ENCODE measurements around the gene SLFN13.
"Not testable (repeated sequence)": the region's sequence is repeated elsewhere in the genome, so short reads cannot be mapped to it uniquely, and the experiment has no call there.

Gene SLFN13

DNA sequence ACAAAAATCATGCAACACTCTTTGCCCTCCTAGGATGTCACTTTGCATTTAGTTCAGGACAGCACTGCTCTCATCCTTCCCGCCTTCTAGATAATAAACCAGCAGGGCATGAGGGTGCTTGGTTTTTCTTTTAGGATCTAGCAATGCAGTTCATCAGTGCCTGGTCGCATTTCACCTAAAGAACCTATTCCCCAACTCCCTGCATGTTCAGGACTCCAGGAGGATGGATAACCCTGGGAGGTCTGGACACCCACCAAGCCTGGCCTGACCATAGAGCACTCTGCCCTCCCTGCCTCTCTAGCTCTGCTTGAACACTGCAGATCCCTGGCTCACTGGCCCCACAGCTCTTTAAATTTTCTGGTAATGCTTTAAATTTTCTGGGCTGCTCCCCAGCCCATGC, 18.9 kb downstream of the SLFN13 start:
- DNase-seq = no peak

DNA sequence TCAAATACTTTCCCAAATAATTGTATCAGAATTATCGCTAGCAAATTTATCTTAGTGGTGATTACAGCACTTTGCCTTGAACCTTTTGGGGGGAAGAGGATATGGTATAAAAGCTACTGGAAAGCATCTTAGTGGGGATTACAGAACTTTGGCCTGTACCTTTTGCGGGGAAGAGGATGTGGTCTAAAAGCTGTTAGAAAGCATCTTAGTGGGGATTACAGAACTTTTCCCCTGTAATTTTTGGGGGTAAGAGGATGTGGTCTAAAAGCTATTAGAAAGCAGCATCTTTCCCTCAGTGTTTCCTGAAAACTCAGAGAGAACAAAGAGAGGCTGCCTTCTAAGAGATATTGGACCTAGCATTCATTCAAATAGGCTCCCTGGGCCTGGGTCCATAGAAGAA, 20.3 kb downstream of the SLFN13 start:
- DNase-seq = peak; percentile 10

- no peak for DNase-seq
These were observed 24.8 kb downstream of the SLFN13 start for GRCh38 chr17:35423761-35424160.

GRCh38 chr17:35421069-35421468, 27.5 kb downstream of the SLFN13 start:
- not testable (repeated sequence) for DNase-seq

- no peak for DNase-seq
These were observed 31.9 kb downstream of the SLFN13 start for GRCh38 chr17:35416659-35417058.

GRCh38 chr17:35414707-35415106, 33.9 kb downstream of the SLFN13 start:
- not testable (repeated sequence) for DNase-seq

DNA sequence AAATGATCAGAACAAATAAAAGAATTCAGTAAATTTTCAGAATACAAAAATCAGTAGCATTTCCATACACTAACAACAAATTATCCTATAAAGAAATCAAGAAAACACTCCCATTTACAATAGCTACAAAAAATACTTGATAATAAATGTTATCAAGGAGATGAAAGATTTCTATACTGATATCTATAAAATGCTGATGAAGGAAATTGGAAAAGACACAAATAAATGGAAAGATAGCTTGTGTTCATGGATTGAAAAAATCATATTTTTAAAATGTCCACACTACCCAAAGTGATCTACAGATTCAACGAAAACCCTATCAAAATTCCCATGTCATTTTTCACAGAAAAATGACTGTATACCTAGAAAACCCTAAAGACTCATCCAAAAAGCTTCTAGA, 34.3 kb downstream of the SLFN13 start:
- DNase-seq = no peak

DNA sequence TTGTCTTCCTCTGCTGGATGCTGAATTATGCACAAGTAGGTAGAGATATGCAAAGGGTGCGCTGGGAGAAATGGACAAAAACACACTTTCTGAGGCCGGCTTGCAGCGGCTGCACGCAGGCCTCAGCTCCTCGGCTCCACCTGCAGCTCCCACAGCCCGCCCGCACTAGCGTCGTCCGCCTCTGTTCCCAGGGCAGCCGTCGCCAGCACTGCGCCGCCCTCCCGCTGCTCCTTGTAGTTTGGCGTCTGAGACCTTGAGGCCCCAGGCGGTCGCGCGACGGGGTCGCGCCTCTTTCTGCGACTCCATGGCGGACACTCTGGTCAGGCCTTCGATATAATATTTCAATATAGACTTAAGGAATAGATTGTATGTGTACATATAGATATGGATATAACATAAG, 41.0 kb downstream of the SLFN13 start:
- no peak for DNase-seq

- DNase-seq = no peak
These were observed 42.0 kb downstream of the SLFN13 start for GRCh38 chr17:35406568-35406967.

DNA sequence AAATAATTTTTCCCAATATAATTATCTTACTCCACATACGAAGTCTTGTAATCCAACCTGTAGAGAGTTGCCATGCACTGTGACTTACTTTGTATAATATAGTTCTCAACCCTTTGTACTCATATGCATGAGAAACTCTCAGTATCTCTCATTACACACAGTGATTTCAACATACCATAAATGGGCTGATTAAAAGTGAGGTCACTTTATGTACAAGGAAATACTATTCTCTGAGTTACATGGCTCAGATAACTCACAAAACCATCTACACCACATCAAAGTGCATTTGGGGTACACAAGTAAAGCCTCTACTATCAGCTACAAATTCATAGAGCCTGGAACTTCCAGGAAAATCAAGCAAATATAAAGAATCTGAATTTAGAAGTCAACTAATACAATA, 44.2 kb downstream of the SLFN13 start:
- DNase-seq = peak; percentile 17

- DNase-seq = not testable (repeated sequence)
These were observed 54.8 kb downstream of the SLFN13 start for GRCh38 chr17:35393783-35394182.

DNA sequence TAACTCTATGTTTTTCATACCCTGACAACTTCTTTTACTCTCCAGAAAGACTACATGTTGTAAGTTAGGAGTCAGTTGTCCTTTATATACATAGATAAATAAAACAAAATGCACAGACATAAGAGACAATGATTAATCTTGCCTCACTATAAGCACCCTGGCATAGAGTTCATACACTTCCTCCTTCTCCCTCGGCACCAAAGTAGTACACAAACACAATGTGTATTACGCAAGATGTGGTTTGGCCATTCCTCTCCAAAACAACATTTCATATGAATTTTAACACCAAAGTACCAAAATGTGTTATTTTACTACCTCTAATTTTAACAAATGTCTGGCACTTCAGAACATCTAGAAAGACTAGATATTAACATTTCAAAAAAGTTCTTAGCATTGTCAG, 57.9 kb downstream of the SLFN13 start:
- DNase-seq = no peak

DNA sequence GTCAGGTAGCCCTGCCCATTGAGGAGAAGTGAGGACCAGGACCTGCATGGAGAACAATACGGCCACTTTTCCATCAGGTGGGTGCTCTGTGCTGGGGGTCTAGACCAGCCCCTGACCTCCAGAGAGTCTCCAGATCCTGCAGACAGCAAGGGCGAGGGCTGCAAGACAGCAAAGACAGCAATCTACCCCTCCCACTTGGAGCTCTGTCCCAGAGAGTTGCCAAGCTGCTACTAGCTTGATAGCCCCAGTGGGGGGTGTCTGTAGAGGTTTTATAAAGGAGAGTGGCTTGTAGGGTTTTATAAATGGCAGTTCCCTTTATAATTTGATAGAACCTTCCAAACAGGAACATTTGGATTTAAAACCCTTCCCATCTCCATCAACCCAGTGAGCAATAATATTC, 58.4 kb downstream of the SLFN13 start:
- no peak for DNase-seq

DNA sequence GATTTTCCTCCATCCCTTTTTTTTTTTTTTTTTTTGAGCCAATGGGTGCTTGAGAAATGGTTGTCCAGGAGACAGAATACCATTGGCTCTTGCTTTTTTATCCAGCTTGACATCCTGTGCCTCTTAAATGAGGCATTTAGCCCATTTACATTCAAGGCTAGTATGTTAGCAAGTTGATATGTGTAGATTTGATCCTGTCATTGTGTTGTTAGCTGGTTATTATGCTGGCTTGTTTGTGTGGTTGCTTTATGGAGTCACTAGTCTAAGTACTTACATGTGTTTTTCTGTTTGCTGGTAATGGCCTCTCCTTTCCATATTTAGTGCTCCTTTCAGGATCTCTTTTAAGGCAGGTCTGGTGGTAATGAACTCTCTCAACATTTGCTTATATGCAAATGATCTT, 61.1 kb downstream of the SLFN13 start:
- DNase-seq = no peak
